ENCODE results near the gene KAT7. TPM values are rescaled to one million over a fixed set of nuclear protein-coding genes. Genes with fewer than 3 reads are reported as not detected.
A peak's percentile ranks its signal among the peaks of the same experiment; 100 is the strongest.

KAT7 gene
- total and polyA plus RNA-seq, 2 experiments from 2014 or later = 31.0 to 187 TPM

- Histone ChIP-seq H3K27ac (ENCODE audit: low read depth) (peak overlapping the region; percentile 78), H3K4me1 (ENCODE audit: insufficient read depth) (peaks cover 50% of the 10 kb centered on the region), H2AFZ (no peak overlapping the region), H3F3A (replicated peaks; ENCODE audit: low read depth) (peaks cover 5% of the 10 kb centered on the region; the same call in 1 of the 2 replicates), H3K4me2 (no peak overlapping the region), H3K36me3 (ENCODE audit: insufficient read depth) (peaks cover 52% of the 10 kb centered on the region), H3K79me2 (replicated peaks; ENCODE audit: insufficient read depth) (peaks cover 55% of the 10 kb centered on the region), H3K4me3 (no peak overlapping the region), H4K20me1 (replicated peaks; ENCODE audit: insufficient read depth) (no peaks in the 10 kb centered on the region; the same call in 1 of the 2 replicates), H3K27me3 (ENCODE audit: insufficient read depth) (no peaks in the 10 kb centered on the region), H3K9me2 (ENCODE audit: insufficient read depth) (no peaks in the 10 kb centered on the region)
- H3K9me3 Mint-ChIP-seq = no peaks in the 10 kb centered on the region
- DNase-seq (ENCODE audit: low spot score) (no peak), ATAC-seq (no peak)
- no peak for TF ChIP-seq ZNF462 (CRISPR knock-in tag; IDR thresholded peaks at IDR 0.05)
- no peak for TF ChIP-seq JUNB (IDR thresholded peaks at IDR 0.05; ENCODE audit: unreplicated experiment)
- no peak for TF ChIP-seq ZNF114 (CRISPR knock-in tag; IDR thresholded peaks at IDR 0.05)
- TF ChIP-seq ZNF331 (CRISPR knock-in tag; IDR thresholded peaks at IDR 0.05; ENCODE audit: low read depth) = no peak
- peak overlapping the region; percentile 7; the same call in 1 of the 2 replicates for H3K27ac Mint-ChIP-seq
- peaks cover 83% of the 10 kb centered on the region for H3K36me3 Mint-ChIP-seq (ENCODE audit: low read depth)
- peaks cover 70% of the 10 kb centered on the region for H3K4me1 Mint-ChIP-seq
- H3K27me3 Mint-ChIP-seq (ENCODE audit: insufficient read depth, low read depth, poor library complexity) = peaks cover 6% of the 10 kb centered on the region
- H3K4me3 Mint-ChIP-seq = peak overlapping the region; percentile 4; the same call in 1 of the 3 replicates
These were observed 31.2 kb downstream of the KAT7 start for GRCh38 chr17:49819651-49820050.

- Histone ChIP-seq H4K20me1 (replicated peaks; ENCODE audit: insufficient read depth) (peaks cover 5% of the 10 kb centered on the region), H3K27ac (ENCODE audit: low read depth) (peak overlapping the region; percentile 34; the same call in 1 of the 2 replicates)
These were observed 32.3 kb downstream of the KAT7 start for GRCh38 chr17:49820773-49821172.

More at GRCh38 chr17:49820773-49821172, 32.3 kb downstream of the KAT7 start:
- no peak for DNase-seq (ENCODE audit: low spot score)
- H3K27me3 ChIP-seq (ENCODE audit: insufficient read depth) = no peaks in the 10 kb centered on the region
- H3K9me2 ChIP-seq (ENCODE audit: insufficient read depth) = no peaks in the 10 kb centered on the region
- peaks cover 6% of the 10 kb centered on the region for H3K27me3 Mint-ChIP-seq (ENCODE audit: insufficient read depth, low read depth, poor library complexity)
- no peak overlapping the region; the same call in 2 of the 3 replicates for H3K4me3 Mint-ChIP-seq
- no peak overlapping the region for H2AFZ ChIP-seq
- H3K4me2 ChIP-seq = peak overlapping the region; percentile 3; the same call in 1 of the 2 replicates
- peak overlapping the region; percentile 74 for H3K27ac Mint-ChIP-seq
- H3K79me2 ChIP-seq (replicated peaks; ENCODE audit: insufficient read depth) = peaks cover 55% of the 10 kb centered on the region
- H3K36me3 Mint-ChIP-seq (ENCODE audit: low read depth) = peaks cover 94% of the 10 kb centered on the region
- peaks cover 49% of the 10 kb centered on the region for H3K4me1 ChIP-seq (ENCODE audit: insufficient read depth)
- peaks cover 70% of the 10 kb centered on the region for H3K4me1 Mint-ChIP-seq
- peaks cover 58% of the 10 kb centered on the region for H3K36me3 ChIP-seq (ENCODE audit: insufficient read depth)
- TF ChIP-seq POLR2AphosphoS5 (IDR thresholded peaks at IDR 0.05; ENCODE audit: low read depth) = no peak
- TF ChIP-seq ZNF462 (CRISPR knock-in tag; IDR thresholded peaks at IDR 0.05) = no peak
- no peak for TF ChIP-seq CREB1 (CRISPR knock-in tag; IDR thresholded peaks at IDR 0.05; ENCODE audit: low read depth)
- H3K4me3 ChIP-seq = no peak overlapping the region
- H3K9me3 Mint-ChIP-seq = no peaks in the 10 kb centered on the region
- ATAC-seq = no peak
- H3F3A ChIP-seq (replicated peaks; ENCODE audit: low read depth) = peaks cover 5% of the 10 kb centered on the region; the same call in 1 of the 2 replicates
